ENCODE measurements around the gene BCHE. TPM values are rescaled to one million over a fixed set of nuclear protein-coding genes. Genes with fewer than 3 reads are reported as not detected.

BCHE gene
- total and polyA plus RNA-seq, 3 experiments from 2014 or later = not detected

GRCh38 chr3:165754219-165755007 lies 82.8 kb downstream of the BCHE start:
- H3K4me3 Mint-ChIP-seq = no peak overlapping the region
- CTCF ChIA-PET = no interaction called here
- no peak overlapping the region for H3K4me3 ChIP-seq (ENCODE audit: low read length)

GRCh38 chr3:165753560-165753959 lies 83.7 kb downstream of the BCHE start:
- Mint-ChIP-seq H3K9me3 (peaks cover 4 to 46% (median 8%) of the 10 kb centered on the region in 5 donors), H3K27me3 (no peaks in the 10 kb centered on the region), H3K36me3 (no peaks in the 10 kb centered on the region)

More at GRCh38 chr3:165754219-165755007, 82.8 kb downstream of the BCHE start:
- Mint-ChIP-seq H3K27ac (no peak overlapping the region), H3K9me3 (peaks cover 4 to 41% (median 8%) of the 10 kb centered on the region in 5 donors), H3K27me3 (no peaks in the 10 kb centered on the region), H3K4me1 (no peaks in the 10 kb centered on the region), H3K36me3 (no peaks in the 10 kb centered on the region)
- no peaks in the 10 kb centered on the region for H3K9me3 ChIP-seq (ENCODE audit: low read length)
- H3K4me1 ChIP-seq (ENCODE audit: insufficient read depth, low read length) = no peaks in the 10 kb centered on the region
- no peak overlapping the region for H3K27ac ChIP-seq (ENCODE audit: low read depth, low read length)
- H3K27me3 ChIP-seq (ENCODE audit: insufficient read depth, low read length, poor library complexity, severe bottlenecking) = no peaks in the 10 kb centered on the region
- DNase-seq = no peak
- POLR2A ChIA-PET = no interaction called here
- H3K36me3 ChIP-seq (ENCODE audit: insufficient read depth, low read length) = no peaks in the 10 kb centered on the region

GRCh38 chr3:165751637-165752036 lies 85.6 kb downstream of the BCHE start:
- H3K9me3 ChIP-seq (ENCODE audit: low read length) = no peaks in the 10 kb centered on the region
- H3K4me1 ChIP-seq (ENCODE audit: insufficient read depth, low read length) = no peaks in the 10 kb centered on the region
- no peaks in the 10 kb centered on the region for H3K36me3 ChIP-seq (ENCODE audit: insufficient read depth, low read length)
- H3K27me3 ChIP-seq (ENCODE audit: insufficient read depth, low read length, poor library complexity, severe bottlenecking) = no peaks in the 10 kb centered on the region
- Mint-ChIP-seq H3K9me3 (peaks cover 0 to 43% (median 8%) of the 10 kb centered on the region in 5 donors), H3K36me3 (no peaks in the 10 kb centered on the region), H3K4me1 (no peaks in the 10 kb centered on the region), H3K27ac (no peak overlapping the region), H3K4me3 (no peak overlapping the region), H3K27me3 (no peaks in the 10 kb centered on the region)
- POLR2A ChIA-PET = no interaction called here
- no peak overlapping the region for H3K4me3 ChIP-seq (ENCODE audit: low read length)
- CTCF ChIA-PET = no interaction called here
- no peak overlapping the region for H3K27ac ChIP-seq (ENCODE audit: low read depth, low read length)
- no peak for DNase-seq

More at GRCh38 chr3:165753560-165753959, 83.7 kb downstream of the BCHE start:
- Histone ChIP-seq H3K27me3 (ENCODE audit: insufficient read depth, low read length, poor library complexity, severe bottlenecking) (no peaks in the 10 kb centered on the region), H3K4me1 (ENCODE audit: insufficient read depth, low read length) (no peaks in the 10 kb centered on the region), H3K36me3 (ENCODE audit: insufficient read depth, low read length) (no peaks in the 10 kb centered on the region), H3K9me3 (ENCODE audit: low read length) (no peaks in the 10 kb centered on the region), H3K27ac (ENCODE audit: low read depth, low read length) (no peak overlapping the region), H3K4me3 (ENCODE audit: low read length) (no peak overlapping the region)
- ChIA-PET POLR2A (no interaction called here), CTCF (no interaction called here)
- H3K4me3 Mint-ChIP-seq = no peak overlapping the region
- no peak for DNase-seq
- H3K4me1 Mint-ChIP-seq = no peaks in the 10 kb centered on the region
- H3K27ac Mint-ChIP-seq = no peak overlapping the region

GRCh38 chr3:165749821-165750220 lies 87.4 kb downstream of the BCHE start:
- Histone ChIP-seq H3K27me3 (ENCODE audit: insufficient read depth, low read length, poor library complexity, severe bottlenecking) (no peaks in the 10 kb centered on the region), H3K4me3 (ENCODE audit: low read length) (no peak overlapping the region), H3K4me1 (ENCODE audit: insufficient read depth, low read length) (no peaks in the 10 kb centered on the region), H3K36me3 (ENCODE audit: insufficient read depth, low read length) (no peaks in the 10 kb centered on the region), H3K27ac (ENCODE audit: low read depth, low read length) (no peak overlapping the region), H3K9me3 (ENCODE audit: low read length) (no peaks in the 10 kb centered on the region)
- no peaks in the 10 kb centered on the region for H3K27me3 Mint-ChIP-seq
- H3K27ac Mint-ChIP-seq = no peak overlapping the region
- POLR2A ChIA-PET = no interaction called here
- CTCF ChIA-PET = no interaction called here
- H3K4me3 Mint-ChIP-seq = no peak overlapping the region
- peaks cover 0 to 43% (median 8%) of the 10 kb centered on the region in 5 donors for H3K9me3 Mint-ChIP-seq
- H3K4me1 Mint-ChIP-seq = no peaks in the 10 kb centered on the region
- H3K36me3 Mint-ChIP-seq = no peaks in the 10 kb centered on the region
- no peak for DNase-seq

- Mint-ChIP-seq H3K4me1 (no peaks in the 10 kb centered on the region), H3K27ac (no peak overlapping the region), H3K27me3 (no peaks in the 10 kb centered on the region), H3K36me3 (no peaks in the 10 kb centered on the region), H3K9me3 (peaks cover 3 to 37% (median 7%) of the 10 kb centered on the region in 5 donors), H3K4me3 (no peak overlapping the region)
- DNase-seq = no peak
- POLR2A ChIA-PET = no interaction called here
- Histone ChIP-seq H3K4me3 (ENCODE audit: low read length) (no peak overlapping the region), H3K4me1 (ENCODE audit: insufficient read depth, low read length) (no peaks in the 10 kb centered on the region), H3K27me3 (ENCODE audit: insufficient read depth, low read length, poor library complexity, severe bottlenecking) (no peaks in the 10 kb centered on the region), H3K9me3 (ENCODE audit: low read length) (no peaks in the 10 kb centered on the region), H3K27ac (ENCODE audit: low read depth, low read length) (no peak overlapping the region), H3K36me3 (ENCODE audit: insufficient read depth, low read length) (no peaks in the 10 kb centered on the region)
- CTCF ChIA-PET = no interaction called here
Measured at GRCh38 chr3:165749241-165749640, 88.0 kb downstream of the BCHE start.

- ChIA-PET CTCF (no interaction called here), POLR2A (no interaction called here)
- Mint-ChIP-seq H3K27me3 (no peaks in the 10 kb centered on the region), H3K27ac (no peak overlapping the region), H3K4me1 (no peaks in the 10 kb centered on the region), H3K36me3 (no peaks in the 10 kb centered on the region), H3K4me3 (no peak overlapping the region), H3K9me3 (peaks cover 3 to 33% (median 7%) of the 10 kb centered on the region in 5 donors)
- no peak for DNase-seq
- H3K27ac ChIP-seq (ENCODE audit: low read depth, low read length) = no peak overlapping the region
- H3K27me3 ChIP-seq (ENCODE audit: insufficient read depth, low read length, poor library complexity, severe bottlenecking) = no peaks in the 10 kb centered on the region
- H3K4me1 ChIP-seq (ENCODE audit: insufficient read depth, low read length) = no peaks in the 10 kb centered on the region
- no peaks in the 10 kb centered on the region for H3K36me3 ChIP-seq (ENCODE audit: insufficient read depth, low read length)
- no peaks in the 10 kb centered on the region for H3K9me3 ChIP-seq (ENCODE audit: low read length)
- H3K4me3 ChIP-seq (ENCODE audit: low read length) = no peak overlapping the region
Measured at GRCh38 chr3:165748094-165748493, 89.1 kb downstream of the BCHE start.

- H3K4me1 ChIP-seq (ENCODE audit: insufficient read depth, low read length) = no peaks in the 10 kb centered on the region
- H3K4me3 ChIP-seq (ENCODE audit: low read length) = no peak overlapping the region
- H3K36me3 Mint-ChIP-seq = no peaks in the 10 kb centered on the region
- ChIA-PET POLR2A (no interaction called here), CTCF (no interaction called here)
- no peak overlapping the region for H3K27ac ChIP-seq (ENCODE audit: low read depth, low read length)
- H3K4me3 Mint-ChIP-seq = no peak overlapping the region
- no peaks in the 10 kb centered on the region for H3K27me3 Mint-ChIP-seq
- H3K27ac Mint-ChIP-seq = no peak overlapping the region
- no peaks in the 10 kb centered on the region for H3K36me3 ChIP-seq (ENCODE audit: insufficient read depth, low read length)
- no peak for DNase-seq
- peaks cover 6 to 39% (median 7%) of the 10 kb centered on the region in 5 donors for H3K9me3 Mint-ChIP-seq
- no peaks in the 10 kb centered on the region for H3K27me3 ChIP-seq (ENCODE audit: insufficient read depth, low read length, poor library complexity, severe bottlenecking)
- H3K4me1 Mint-ChIP-seq = no peaks in the 10 kb centered on the region
- H3K9me3 ChIP-seq (ENCODE audit: low read length) = no peaks in the 10 kb centered on the region
Measured at GRCh38 chr3:165746874-165747273, 90.3 kb downstream of the BCHE start.

- H3K27me3 Mint-ChIP-seq = no peaks in the 10 kb centered on the region
- CTCF ChIA-PET = no interaction called here
- H3K4me3 Mint-ChIP-seq = no peak overlapping the region
- H3K27me3 ChIP-seq (ENCODE audit: insufficient read depth, low read length, poor library complexity, severe bottlenecking) = no peaks in the 10 kb centered on the region
- no peak for DNase-seq
- no peak overlapping the region for H3K27ac Mint-ChIP-seq
- H3K4me1 Mint-ChIP-seq = no peaks in the 10 kb centered on the region
- H3K27ac ChIP-seq (ENCODE audit: low read depth, low read length) = no peak overlapping the region
- no peaks in the 10 kb centered on the region for H3K9me3 ChIP-seq (ENCODE audit: low read length)
- no peaks in the 10 kb centered on the region for H3K36me3 ChIP-seq (ENCODE audit: insufficient read depth, low read length)
- POLR2A ChIA-PET = no interaction called here
- H3K4me3 ChIP-seq (ENCODE audit: low read length) = no peak overlapping the region
- no peaks in the 10 kb centered on the region for H3K4me1 ChIP-seq (ENCODE audit: insufficient read depth, low read length)
- H3K9me3 Mint-ChIP-seq = peaks cover 0 to 41% (median 9%) of the 10 kb centered on the region in 5 donors
- no peaks in the 10 kb centered on the region for H3K36me3 Mint-ChIP-seq
Measured at GRCh38 chr3:165744025-165744424, 93.2 kb downstream of the BCHE start.
